DND-41 (cell line): Measurements from ENCODE around the gene HNRNPH3.

Experiments used
- EZH2 ChIP-seq: IDR thresholded peaks from 3 replicates; pipeline ENCODE4 v1.6.1; 2012; ENCODE audit warnings: borderline replicate concordance, low read depth, mild to moderate bottlenecking, moderate library complexity, low read length, inconsistent platforms; ENCODE audit not compliant: severe bottlenecking
- TF ChIP-seq, protein P1 (sequence below): IDR thresholded peaks from 2 replicates; pipeline ENCODE4 v1.5.1; 2012; ENCODE audit warnings: borderline replicate concordance, low read length, moderate library complexity, mild to moderate bottlenecking; ENCODE audit not compliant: poor library complexity, severe bottlenecking; ENCODE audit errors: extremely low read depth

GRCh38 chr10:68346774-68347173 lies 14.9 kb downstream of the HNRNPH3 start:
- TF ChIP-seq, protein P1, sequence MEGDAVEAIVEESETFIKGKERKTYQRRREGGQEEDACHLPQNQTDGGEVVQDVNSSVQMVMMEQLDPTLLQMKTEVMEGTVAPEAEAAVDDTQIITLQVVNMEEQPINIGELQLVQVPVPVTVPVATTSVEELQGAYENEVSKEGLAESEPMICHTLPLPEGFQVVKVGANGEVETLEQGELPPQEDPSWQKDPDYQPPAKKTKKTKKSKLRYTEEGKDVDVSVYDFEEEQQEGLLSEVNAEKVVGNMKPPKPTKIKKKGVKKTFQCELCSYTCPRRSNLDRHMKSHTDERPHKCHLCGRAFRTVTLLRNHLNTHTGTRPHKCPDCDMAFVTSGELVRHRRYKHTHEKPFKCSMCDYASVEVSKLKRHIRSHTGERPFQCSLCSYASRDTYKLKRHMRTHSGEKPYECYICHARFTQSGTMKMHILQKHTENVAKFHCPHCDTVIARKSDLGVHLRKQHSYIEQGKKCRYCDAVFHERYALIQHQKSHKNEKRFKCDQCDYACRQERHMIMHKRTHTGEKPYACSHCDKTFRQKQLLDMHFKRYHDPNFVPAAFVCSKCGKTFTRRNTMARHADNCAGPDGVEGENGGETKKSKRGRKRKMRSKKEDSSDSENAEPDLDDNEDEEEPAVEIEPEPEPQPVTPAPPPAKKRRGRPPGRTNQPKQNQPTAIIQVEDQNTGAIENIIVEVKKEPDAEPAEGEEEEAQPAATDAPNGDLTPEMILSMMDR, result no peak
- TF ChIP-seq EZH2, result no peak
